Lower leg skin (tissue), 3 donors: ENCODE results near the gene TSC1.

Source experiments
- CTCF ChIP-seq, 3 donors: fragments of 450-650 bp; IDR thresholded peaks; one replicate each; pipeline ENCODE4 v1.5.1; 2016; ENCODE audit warnings: antibody characterized with exemption in 3 of 3, mild to moderate bottlenecking in 3 of 3, moderate library complexity in 2 of 3
- POLR2A ChIP-seq, 2 donors: fragments of 450-650 bp; IDR thresholded peaks; one replicate each; pipeline ENCODE4 v1.6.1; 2016 to 2017; ENCODE audit warnings: antibody characterized with exemption in 2 of 2, mild to moderate bottlenecking in 1 of 2, moderate library complexity in 1 of 2

- TF ChIP-seq CTCF (IDR thresholded peaks at IDR 0.05) (no peak), POLR2A (IDR thresholded peaks at IDR 0.05) (no peak)
These were observed 35.8 kb downstream of the TSC1 start for GRCh38 chr9:132908635-132909034.
